ENCODE measurements around the gene FBN3. TPM values are rescaled to one million over a fixed set of nuclear protein-coding genes. Genes with fewer than 3 reads are reported as not detected.

FBN3 gene
- total RNA-seq, 2 donors from 2014 or later = not detected

DNA sequence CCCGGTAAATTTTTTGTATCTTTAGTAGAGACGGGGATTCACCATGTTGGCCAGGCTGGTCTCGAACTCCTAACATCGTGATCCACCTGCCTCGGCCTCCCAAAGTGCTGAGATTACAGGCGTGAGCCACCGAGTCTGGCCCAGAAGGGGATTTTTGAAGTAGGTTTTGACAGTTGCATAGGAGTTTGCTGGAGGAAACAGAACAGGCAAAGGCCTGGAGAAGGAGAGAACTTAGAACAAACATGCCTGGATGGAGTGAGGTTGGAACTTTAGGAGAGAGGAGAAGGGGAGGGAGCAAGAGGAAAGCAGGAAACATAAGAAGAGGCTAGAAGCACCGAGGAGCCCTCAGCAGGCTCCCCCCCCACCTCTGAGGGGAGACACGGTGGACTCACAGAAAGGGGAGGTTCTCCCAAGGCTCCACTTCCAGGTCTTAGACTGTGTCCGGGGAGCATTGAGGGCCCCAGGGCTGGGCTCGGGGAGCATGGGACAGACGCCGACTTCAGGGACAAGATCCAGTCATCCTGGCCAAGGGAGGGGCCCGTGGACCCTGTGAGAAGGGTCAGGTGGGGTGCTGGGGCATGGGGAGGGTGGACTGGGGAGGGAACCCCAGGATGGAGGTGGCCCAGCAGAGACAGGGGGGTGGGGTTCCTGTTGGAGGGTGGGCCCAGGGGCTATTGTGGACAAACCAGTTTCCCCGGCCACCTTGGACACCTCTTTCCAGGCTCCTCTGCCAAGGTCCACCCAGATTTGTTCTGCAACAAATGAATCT, 1.8 kb upstream of the FBN3 start:
- DNase-seq (no peak), ATAC-seq (no peak)
- intact Hi-C loops (cut with DNase I) = loop anchor here in 1 of 2 donors (10.0 kb wide), 1 partner anchor 196 kb away; no protein-coding TSS in a partner anchor

DNA sequence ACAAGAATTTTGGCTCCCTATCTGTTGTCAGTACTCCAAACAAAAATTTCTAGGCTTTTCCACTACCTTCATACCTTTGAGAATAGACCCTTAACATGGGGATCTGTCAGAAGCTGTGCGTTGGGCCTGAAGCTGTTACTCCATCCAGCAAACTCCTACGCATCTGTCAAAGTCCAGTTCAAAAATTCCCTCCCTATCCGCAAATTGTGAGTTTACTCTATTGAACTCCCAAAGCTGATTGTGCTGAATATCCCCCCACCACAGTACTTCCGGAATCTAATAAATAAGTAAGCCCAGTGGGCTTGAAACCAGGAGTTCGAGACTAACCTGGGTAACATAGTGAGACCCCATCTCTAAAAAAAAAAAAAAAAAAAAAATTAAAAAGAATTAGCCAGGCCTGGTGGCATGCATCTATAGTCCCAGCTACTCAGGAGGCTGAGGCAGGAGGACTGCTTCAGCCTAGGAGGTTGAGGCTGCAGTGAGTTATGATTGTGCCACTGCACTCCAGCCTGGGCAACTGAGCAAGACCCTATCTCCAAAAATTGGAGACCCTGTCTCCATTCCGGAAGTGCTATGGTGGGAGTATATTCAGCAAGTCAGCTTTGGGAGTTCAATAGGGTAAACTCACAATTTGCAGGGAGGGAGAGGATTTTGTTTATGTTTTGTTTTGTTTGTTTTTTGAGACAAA, 930 bp upstream of the FBN3 start:
- DNase-seq = no peak
- ATAC-seq = no peak
- intact Hi-C loops (cut with DNase I) = loop anchor here in 1 of 2 donors (10.0 kb wide), 1 partner anchor 196 kb away; no protein-coding TSS in a partner anchor

- no peak for DNase-seq
- intact Hi-C loops (cut with DNase I) = no loop called here
- peak in 1 of 2 donors; percentile 10 for ATAC-seq
Measured at GRCh38 chr19:8148410-8149260, 757 bp downstream of the FBN3 start.

DNA sequence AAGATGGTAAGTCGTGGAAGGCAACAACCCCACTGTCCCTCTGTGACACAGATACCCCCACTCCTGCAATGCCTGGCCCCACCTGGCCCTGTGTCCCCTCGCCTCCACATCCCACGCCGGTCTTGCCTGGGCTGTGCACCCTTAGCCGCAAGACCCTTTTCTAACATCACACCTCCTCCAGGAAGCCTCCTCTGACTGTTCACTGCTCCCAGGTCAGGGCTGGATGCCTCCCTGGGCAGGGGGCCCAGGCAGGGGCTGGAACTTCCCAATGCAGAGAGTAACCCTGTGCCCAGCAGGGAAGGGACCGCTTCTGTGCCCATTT, 1.3 kb downstream of the FBN3 start:
- intact Hi-C loops (cut with DNase I) = no loop called here
- ATAC-seq (no peak), DNase-seq (no peak)

DNA sequence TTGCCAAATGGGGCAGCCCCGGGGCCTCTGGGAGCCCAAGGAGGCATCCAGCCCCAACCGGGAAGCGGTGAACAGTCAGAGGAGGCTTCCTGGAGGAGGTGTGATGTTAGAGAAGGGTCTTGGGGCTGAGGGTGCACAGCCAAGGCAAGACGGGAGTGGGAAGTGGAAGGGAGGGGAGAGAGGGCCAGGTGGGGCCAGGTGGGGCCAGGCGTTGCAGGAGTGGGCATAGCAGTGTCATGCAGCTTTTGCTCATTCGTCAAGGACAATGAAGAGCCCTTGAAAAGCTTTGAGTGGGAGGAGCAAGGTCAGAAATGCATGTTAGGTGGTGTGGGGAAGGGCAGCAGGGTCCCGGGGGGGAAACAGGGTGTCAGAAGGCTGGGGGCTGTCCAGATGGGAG, 1.8 kb downstream of the FBN3 start:
- DNase-seq = no peak
- intact Hi-C loops (cut with DNase I) = no loop called here
- ATAC-seq = no peak

DNA sequence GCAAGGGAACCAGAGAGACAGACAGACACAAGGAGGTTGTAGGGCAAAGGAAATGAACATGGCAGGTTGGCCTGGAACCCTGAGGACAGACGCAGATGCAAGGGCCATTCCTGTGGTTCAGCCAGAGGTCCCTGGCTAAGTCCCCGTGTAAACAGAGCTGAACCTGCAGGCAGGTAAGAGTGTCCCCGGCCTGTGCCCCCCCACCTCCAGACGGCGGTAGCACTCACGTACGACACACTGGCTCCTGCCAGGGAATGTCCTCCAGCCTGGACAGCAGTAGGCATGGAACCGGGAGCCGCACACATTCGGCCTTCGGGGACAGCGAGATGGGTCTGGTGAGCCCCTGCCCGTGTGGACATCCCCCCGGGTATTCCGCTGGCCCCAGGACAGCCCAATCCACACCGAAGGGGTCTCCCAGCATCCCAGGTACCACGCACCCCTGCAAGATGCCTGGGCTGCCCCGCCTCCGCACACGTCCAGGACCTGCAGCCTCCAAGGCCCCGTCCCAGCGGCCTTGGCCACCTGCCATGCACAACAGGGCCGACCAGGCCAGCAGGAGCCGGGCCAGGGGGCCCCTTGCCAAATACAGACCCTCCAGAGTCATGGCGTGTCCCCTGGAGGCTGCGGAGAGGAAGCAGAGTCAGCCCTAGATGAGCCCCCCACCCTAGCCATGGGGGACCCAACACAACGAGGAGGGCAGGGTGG, 2.4 kb downstream of the FBN3 start:
- ATAC-seq = no peak
- DNase-seq = no peak
- intact Hi-C loops (cut with DNase I) = no loop called here

DNA sequence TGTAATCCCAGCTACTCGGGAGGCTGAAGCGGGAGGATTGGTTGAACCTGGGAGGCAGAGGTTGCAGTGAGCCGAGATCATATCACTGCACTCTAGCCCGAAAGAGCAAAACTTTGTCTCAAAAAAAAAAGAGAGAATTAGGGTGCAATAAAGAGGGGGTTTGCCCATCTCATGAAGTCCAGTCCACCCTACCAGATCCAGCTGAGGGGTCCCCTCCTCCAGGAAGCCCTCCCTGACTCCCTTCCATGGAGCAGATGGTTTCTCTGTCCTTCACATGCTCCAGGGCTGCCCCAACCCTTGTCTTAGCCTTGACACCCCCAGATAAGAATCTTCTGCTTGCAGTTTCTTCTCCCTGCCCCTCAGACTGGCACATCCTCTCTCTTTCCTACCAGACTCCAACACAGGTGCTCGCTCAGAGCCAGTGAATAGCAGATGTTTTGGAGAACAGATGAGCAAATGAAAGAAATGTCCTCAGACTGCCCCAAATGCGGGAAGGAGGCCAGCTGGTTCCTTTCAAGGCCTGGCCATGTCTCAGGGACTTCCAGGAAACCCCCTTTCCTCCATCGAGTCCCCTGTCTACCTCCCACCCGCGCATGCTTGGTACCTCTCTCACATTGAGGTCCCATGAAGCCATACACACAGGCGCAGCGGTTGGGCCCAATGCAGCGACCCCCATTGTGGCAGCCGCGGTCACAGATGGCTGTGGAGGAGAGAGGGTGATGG, 5.0 kb downstream of the FBN3 start:
- no peak for ATAC-seq
- intact Hi-C loops (cut with DNase I) = no loop called here
- DNase-seq = no peak

- intact Hi-C loops (cut with DNase I) = no loop called here
- no peak for DNase-seq
- ATAC-seq = no peak
Measured at GRCh38 chr19:8143041-8143440, 6.4 kb downstream of the FBN3 start.

DNA sequence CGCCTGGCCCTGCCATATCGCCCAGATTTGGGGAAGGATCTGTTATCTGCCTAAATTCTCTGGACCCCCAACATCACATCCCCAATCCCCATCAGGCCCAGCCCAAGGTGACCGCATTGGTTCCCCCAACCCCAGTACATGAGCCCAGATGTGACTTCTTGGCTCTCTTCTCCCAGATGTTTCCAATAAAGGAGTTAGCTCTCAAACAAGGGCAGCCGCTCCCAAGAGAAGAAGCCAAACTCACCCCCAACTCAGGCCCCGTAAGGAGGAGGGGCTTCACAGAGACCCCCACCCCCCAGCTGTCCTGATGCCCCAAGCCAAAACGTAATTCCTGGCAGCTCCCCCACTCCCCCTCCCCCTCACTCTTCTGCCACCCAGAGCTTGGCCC, 6.9 kb downstream of the FBN3 start:
- no peak for ATAC-seq
- intact Hi-C loops (cut with DNase I) = no loop called here
- no peak for DNase-seq

- ATAC-seq (no peak), DNase-seq (no peak)
- intact Hi-C loops (cut with DNase I) = no loop called here
Measured at GRCh38 chr19:8141726-8142512, 7.5 kb downstream of the FBN3 start.

DNA sequence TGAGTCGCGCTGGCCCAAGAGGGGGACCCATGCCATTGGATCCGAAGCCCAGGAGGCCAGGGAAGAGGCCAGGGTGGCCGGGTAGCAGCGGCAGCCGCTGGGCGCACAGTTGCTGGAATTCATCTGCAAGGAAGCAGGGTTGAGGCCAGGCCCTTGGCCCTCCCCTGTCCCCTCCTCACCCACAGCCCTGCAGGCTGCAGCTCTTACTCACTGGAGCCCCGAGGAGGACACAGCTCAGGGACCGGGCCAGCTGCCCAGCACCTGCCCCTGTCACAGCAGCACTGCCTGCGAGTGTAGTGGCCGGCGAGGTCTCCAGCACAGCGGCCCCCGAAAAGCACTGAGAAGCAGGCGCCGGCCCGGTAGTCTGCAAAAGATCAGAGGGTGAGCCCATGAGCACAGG, 11.2 kb downstream of the FBN3 start:
- DNase-seq (no peak), ATAC-seq (no peak)
- intact Hi-C loops (cut with DNase I) = no loop called here

GRCh38 chr19:8137425-8137824, 12.0 kb downstream of the FBN3 start:
- intact Hi-C loops (cut with DNase I) = no loop called here
- ATAC-seq = no peak
- no peak for DNase-seq

GRCh38 chr19:8135946-8136618, 13.3 kb downstream of the FBN3 start:
- intact Hi-C loops (cut with DNase I) = no loop called here
- no peak for DNase-seq
- no peak for ATAC-seq

GRCh38 chr19:8132858-8133458, 16.4 kb downstream of the FBN3 start:
- no peak for ATAC-seq
- intact Hi-C loops (cut with DNase I) = no loop called here
- no peak for DNase-seq

- DNase-seq (no peak), ATAC-seq (no peak)
- intact Hi-C loops (cut with DNase I) = no loop called here
Measured at GRCh38 chr19:8131517-8131916, 17.9 kb downstream of the FBN3 start.

- DNase-seq (no peak), ATAC-seq (no peak)
- intact Hi-C loops (cut with DNase I) = no loop called here
Measured at GRCh38 chr19:8129061-8129618, 20.3 kb downstream of the FBN3 start.

DNA sequence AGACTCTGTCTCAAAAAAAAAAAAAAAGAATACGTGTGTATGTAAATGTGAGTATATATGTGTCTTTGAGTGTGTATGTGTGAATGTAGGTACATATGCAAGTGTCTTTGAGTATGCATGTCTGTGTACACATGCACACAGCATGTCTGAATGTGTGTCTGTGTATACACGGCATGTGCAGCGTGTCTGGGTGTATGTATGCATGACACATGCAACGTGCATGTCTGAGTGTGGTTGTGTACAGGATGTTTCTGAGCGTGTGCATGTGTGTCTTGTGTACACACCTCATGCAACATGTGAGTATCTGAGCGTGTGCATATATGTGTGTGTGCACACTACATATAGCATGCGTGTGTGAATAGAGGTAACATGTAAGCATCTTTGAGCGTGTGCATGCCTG, 20.8 kb downstream of the FBN3 start:
- ATAC-seq (no peak), DNase-seq (no peak)
- intact Hi-C loops (cut with DNase I) = no loop called here

All from left cardiac atrium (tissue), 4 donors.